ENCODE data around the gene AZU1. TPM values are rescaled to one million over a fixed set of nuclear protein-coding genes. Genes with fewer than 3 reads are reported as not detected.
A peak's percentile ranks its signal among the peaks of the same experiment; 100 is the strongest.

The AZU1 gene
- total RNA-seq, 4 donors from 2014 or later, result not detected

DNA sequence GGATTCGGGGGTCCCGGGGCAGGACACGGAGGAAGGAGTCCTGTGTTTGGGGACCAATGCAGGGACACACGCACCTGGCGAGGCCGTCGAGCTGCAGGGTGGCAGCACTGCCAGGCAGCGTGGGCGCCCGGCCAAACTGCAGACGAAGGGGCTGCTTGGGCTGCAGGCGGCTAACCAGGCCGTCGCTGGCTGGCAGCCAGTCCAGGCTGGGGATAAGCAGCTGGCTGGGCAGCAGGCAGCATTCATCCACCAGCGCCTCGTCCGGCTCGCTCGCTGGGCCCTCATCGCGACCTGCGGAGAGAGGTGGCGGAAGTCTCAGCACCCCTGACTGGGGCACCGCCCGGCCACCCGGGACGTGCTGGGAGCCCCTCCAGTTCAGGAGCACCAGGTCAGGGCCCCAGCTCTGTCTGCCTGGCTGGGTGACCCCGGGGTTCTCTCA, 43.3 kb downstream of the AZU1 start:
- in situ Hi-C loops (cut with MboI; ENCODE audit: low sequenced_read_pairs in 4 of 4), result loop anchor here in 1 of 4 donors (25.0 kb wide), 1 partner anchor 116 kb away; the partner anchor contains the start of gene WDR18
- intact Hi-C loops (cut with DNase I; ENCODE audit: low total_unique reads), result no loop called here
- Histone ChIP-seq H3K4me3 (no peak overlapping the region), H3K27ac (no peak overlapping the region), H3K36me3 (peaks cover 0 to 48% of the 10 kb centered on the region in 2 donors), H3K9me3 (no peaks in the 10 kb centered on the region), H3K4me1 (no peaks in the 10 kb centered on the region), H3K27me3 (no peaks in the 10 kb centered on the region)
- DNase-seq (no peak), ATAC-seq (no peak)
- TF ChIP-seq, protein P1, sequence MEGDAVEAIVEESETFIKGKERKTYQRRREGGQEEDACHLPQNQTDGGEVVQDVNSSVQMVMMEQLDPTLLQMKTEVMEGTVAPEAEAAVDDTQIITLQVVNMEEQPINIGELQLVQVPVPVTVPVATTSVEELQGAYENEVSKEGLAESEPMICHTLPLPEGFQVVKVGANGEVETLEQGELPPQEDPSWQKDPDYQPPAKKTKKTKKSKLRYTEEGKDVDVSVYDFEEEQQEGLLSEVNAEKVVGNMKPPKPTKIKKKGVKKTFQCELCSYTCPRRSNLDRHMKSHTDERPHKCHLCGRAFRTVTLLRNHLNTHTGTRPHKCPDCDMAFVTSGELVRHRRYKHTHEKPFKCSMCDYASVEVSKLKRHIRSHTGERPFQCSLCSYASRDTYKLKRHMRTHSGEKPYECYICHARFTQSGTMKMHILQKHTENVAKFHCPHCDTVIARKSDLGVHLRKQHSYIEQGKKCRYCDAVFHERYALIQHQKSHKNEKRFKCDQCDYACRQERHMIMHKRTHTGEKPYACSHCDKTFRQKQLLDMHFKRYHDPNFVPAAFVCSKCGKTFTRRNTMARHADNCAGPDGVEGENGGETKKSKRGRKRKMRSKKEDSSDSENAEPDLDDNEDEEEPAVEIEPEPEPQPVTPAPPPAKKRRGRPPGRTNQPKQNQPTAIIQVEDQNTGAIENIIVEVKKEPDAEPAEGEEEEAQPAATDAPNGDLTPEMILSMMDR (IDR thresholded peaks at IDR 0.05 in 4 of 5, conservative IDR thresholded peaks at IDR 0.05 in 1 of 5), result no peak
- no peak for TF ChIP-seq POLR2A (IDR thresholded peaks at IDR 0.05)

DNA sequence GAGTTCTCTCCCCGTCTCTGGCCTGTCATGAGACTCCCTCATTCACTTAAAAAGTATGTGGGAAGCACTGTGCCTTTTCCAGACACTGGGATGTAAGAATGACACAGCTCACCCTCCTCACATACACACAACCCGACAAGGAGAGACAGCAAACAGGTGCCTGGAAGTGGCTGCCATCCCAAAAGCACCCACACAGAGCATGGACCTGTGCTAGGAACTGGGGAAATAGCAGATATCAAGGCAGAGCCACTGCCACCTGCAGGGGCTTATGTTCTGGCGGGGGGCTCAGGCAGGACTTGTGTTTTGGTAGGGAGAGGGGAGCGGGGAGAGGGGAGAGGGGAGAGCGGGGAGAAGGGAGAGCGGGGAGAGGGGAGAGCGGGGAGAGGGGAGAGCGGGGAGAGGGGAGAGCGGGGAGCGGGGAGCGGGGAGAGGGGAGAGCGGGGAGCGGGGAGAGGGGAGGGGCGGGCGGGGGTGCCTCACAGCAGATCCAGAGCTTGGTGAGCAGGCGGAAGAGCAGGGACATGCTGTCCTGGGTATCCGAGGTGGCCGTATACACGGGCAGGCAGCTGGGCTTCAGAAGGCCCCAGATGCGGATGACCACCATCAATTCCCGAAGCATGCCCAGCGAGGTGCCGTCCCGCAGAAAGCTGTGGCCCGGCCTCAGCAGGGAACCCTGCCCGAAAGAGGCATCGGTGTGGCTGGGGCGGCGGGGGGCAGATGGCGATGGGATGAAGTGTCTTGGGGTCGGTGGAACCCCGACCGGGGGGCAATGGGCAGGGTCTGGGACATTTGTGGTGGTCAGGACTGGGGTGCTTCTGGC, 44.0 kb downstream of the AZU1 start:
- H3K4me3 ChIP-seq, result no peak overlapping the region
- in situ Hi-C loops (cut with MboI; ENCODE audit: low sequenced_read_pairs in 4 of 4), result loop anchor here in 1 of 4 donors (25.0 kb wide), 1 partner anchor 116 kb away; the partner anchor contains the start of gene WDR18
- peaks cover 0 to 48% of the 10 kb centered on the region in 2 donors for H3K36me3 ChIP-seq
- DNase-seq (no peak), ATAC-seq (no peak)
- TF ChIP-seq, protein P1 (IDR thresholded peaks at IDR 0.05 in 4 of 5, conservative IDR thresholded peaks at IDR 0.05 in 1 of 5), result no peak
- no peak for TF ChIP-seq POLR2A (IDR thresholded peaks at IDR 0.05)
- H3K27ac ChIP-seq, result peak overlapping the region in 2 of 4 donors; percentile 8 to 37
- no peaks in the 10 kb centered on the region for H3K27me3 ChIP-seq
- intact Hi-C loops (cut with DNase I; ENCODE audit: low total_unique reads), result no loop called here
- H3K9me3 ChIP-seq, result no peaks in the 10 kb centered on the region
- no peaks in the 10 kb centered on the region for H3K4me1 ChIP-seq

DNA sequence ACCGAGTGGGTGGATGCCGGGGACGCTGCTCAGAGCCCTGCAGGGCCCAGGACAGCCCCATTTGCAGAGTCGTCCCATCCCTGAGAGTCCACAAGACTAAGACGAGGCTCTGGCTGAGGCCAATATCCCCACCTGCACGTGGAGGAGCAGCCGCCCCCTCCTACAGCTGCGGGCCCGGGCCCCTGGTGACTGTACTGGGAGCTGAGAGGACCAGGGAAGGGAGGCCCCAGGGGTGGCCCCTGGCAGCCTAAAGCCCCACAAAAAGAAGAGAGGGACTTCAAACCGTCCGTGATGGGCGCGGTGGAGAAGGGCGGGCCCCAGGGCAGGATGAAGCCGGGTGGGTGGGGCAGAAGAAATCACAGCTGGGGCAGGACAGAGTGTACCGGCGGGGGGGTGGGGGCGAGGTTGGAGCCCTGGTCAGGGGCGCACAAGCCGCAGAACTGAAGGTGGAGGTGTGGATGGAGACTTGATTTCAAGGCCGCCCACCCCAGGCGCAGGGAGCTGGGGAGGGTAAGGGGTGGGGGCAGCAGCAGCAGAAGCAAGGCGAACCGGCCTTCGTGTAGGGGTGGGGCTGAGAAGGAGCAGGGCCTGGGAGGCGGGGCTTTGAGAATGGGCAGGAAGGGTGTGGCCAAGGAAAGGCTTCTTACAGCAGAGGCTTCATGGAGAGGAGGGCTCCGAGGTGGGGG, 44.8 kb downstream of the AZU1 start:
- no peaks in the 10 kb centered on the region for H3K27me3 ChIP-seq
- no peaks in the 10 kb centered on the region for H3K9me3 ChIP-seq
- H3K27ac ChIP-seq, result peak overlapping the region in 2 of 4 donors; percentile 8 to 37
- H3K4me1 ChIP-seq, result no peaks in the 10 kb centered on the region
- no peak overlapping the region for H3K4me3 ChIP-seq
- intact Hi-C loops (cut with DNase I; ENCODE audit: low total_unique reads), result no loop called here
- ATAC-seq (peak in 1 of 2 donors; percentile 33), DNase-seq (peak in 1 of 2 donors; percentile 59)
- in situ Hi-C loops (cut with MboI; ENCODE audit: low sequenced_read_pairs in 4 of 4), result loop anchor here in 1 of 4 donors (25.0 kb wide), 1 partner anchor 115 kb away; the partner anchor contains the start of gene WDR18
- TF ChIP-seq, protein P1 (IDR thresholded peaks at IDR 0.05 in 4 of 5, conservative IDR thresholded peaks at IDR 0.05 in 1 of 5), result no peak
- no peak for TF ChIP-seq POLR2A (IDR thresholded peaks at IDR 0.05)
- H3K36me3 ChIP-seq, result peaks cover 0 to 53% of the 10 kb centered on the region in 2 donors

DNA sequence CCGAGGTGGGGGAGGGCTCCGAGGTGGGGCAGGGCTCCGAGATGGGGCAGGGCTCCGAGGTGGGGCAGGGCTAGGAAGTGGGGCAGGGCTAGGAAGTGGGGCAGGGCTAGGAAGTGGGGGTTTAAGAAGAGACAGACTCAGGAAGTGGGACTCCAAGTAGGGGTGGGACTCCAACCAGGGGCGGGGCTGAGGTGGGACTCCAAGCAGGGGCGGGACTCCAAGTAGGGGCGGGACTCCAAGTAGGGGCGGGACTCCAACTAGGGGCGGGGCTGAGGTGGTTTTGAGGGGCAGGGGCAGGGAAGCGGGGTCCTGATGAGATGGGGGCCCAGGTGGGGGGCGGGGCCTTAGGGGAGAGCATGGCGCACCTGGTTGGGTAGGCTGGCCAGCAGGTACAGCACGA, 45.4 kb downstream of the AZU1 start:
- in situ Hi-C loops (cut with MboI; ENCODE audit: low sequenced_read_pairs in 4 of 4), result loop anchor here in 1 of 4 donors (25.0 kb wide), 1 partner anchor 114 kb away; the partner anchor contains the start of gene WDR18
- Histone ChIP-seq H3K36me3 (peaks cover 0 to 47% of the 10 kb centered on the region in 2 donors), H3K9me3 (no peaks in the 10 kb centered on the region), H3K4me3 (no peak overlapping the region), H3K4me1 (no peaks in the 10 kb centered on the region), H3K27me3 (no peaks in the 10 kb centered on the region), H3K27ac (no peak overlapping the region)
- DNase-seq (peak in 1 of 2 donors; percentile 60), ATAC-seq (no peak)
- intact Hi-C loops (cut with DNase I; ENCODE audit: low total_unique reads), result no loop called here
- TF ChIP-seq, protein P1 (IDR thresholded peaks at IDR 0.05 in 4 of 5, conservative IDR thresholded peaks at IDR 0.05 in 1 of 5), result no peak
- no peak for TF ChIP-seq POLR2A (IDR thresholded peaks at IDR 0.05)

All from gastrocnemius medialis (tissue), 4 donors.